Brain microvascular endothelial cell (primary cell): ENCODE results near the gene ANKRD55.

Experiments
- DNase-seq: peaks from one replicate; pipeline ENCODE4 v3.0.0-alpha.2; 2020
- H3K27ac ChIP-seq: fragments of 250-450 bp; sonication (Bioruptor Pico); 2 replicates; pipeline ENCODE4 v1.5.1; 2020; ENCODE audit warnings: mild to moderate bottlenecking, moderate library complexity
- H3K27me3 ChIP-seq: fragments of 250-450 bp; sonication (Bioruptor Pico); replicated peaks from 2 replicates; pipeline ENCODE4 v1.5.1; 2020; ENCODE audit warnings: mild to moderate bottlenecking
- H3K36me3 ChIP-seq: fragments of 250-450 bp; sonication (Bioruptor Pico); replicated peaks from 2 replicates; pipeline ENCODE4 v1.5.1; 2020; ENCODE audit warnings: mild to moderate bottlenecking
- H3K4me3 ChIP-seq: 2 replicates; pipeline ENCODE4 v1.5.1; 2011; ENCODE audit warnings: low read depth, mild to moderate bottlenecking, control low read depth, low read length, moderate library complexity
- CTCF ChIP-seq: IDR thresholded peaks from 2 replicates; pipeline ENCODE4 v1.5.1; 2011; ENCODE audit warnings: low read depth, mild to moderate bottlenecking, moderate library complexity, low read length, control low read depth, inconsistent platforms; ENCODE audit errors: missing control alignments
- in situ Hi-C: cut with HindIII; loops from 2 replicates; pipeline ENCODE4 v1.10.0; 2017; ENCODE audit warnings: low sequenced_read_pairs, low pct_ligation_motif_present

ANKRD55 gene

GRCh38 chr5:56167519-56167918 is 65.6 kb downstream of the ANKRD55 start:
- DNase-seq: peak; percentile 28
- Histone ChIP-seq H3K27me3 (no peaks in the 10 kb centered on the region), H3K4me3 (no peak overlapping the region), H3K36me3 (no peaks in the 10 kb centered on the region), H3K27ac (no peak overlapping the region)
- no peak for TF ChIP-seq CTCF
- in situ Hi-C loops: no loop called here

- no peak overlapping the region for H3K27ac ChIP-seq
- DNase-seq: no peak
- no peaks in the 10 kb centered on the region for H3K27me3 ChIP-seq
- in situ Hi-C loops: no loop called here
- H3K4me3 ChIP-seq: no peak overlapping the region
- H3K36me3 ChIP-seq: no peaks in the 10 kb centered on the region
- no peak for TF ChIP-seq CTCF
These were observed 66.3 kb downstream of the ANKRD55 start for GRCh38 chr5:56166671-56167385.

- Histone ChIP-seq H3K4me3 (no peak overlapping the region), H3K36me3 (no peaks in the 10 kb centered on the region), H3K27me3 (no peaks in the 10 kb centered on the region), H3K27ac (no peak overlapping the region)
- in situ Hi-C loops: no loop called here
- no peak for DNase-seq
- TF ChIP-seq CTCF: no peak
These were observed 68.8 kb downstream of the ANKRD55 start for GRCh38 chr5:56164376-56164775.

- DNase-seq: no peak
- in situ Hi-C loops: no loop called here
These were observed 71.2 kb downstream of the ANKRD55 start for GRCh38 chr5:56161927-56162326.

GRCh38 chr5:56161439-56161823 is 71.7 kb downstream of the ANKRD55 start:
- no peaks in the 10 kb centered on the region for H3K27me3 ChIP-seq
- no peaks in the 10 kb centered on the region for H3K36me3 ChIP-seq
- H3K27ac ChIP-seq: no peak overlapping the region
- TF ChIP-seq CTCF: no peak
- DNase-seq: no peak
- in situ Hi-C loops: no loop called here
- H3K4me3 ChIP-seq: no peak overlapping the region

More at GRCh38 chr5:56161927-56162326, 71.2 kb downstream of the ANKRD55 start:
- no peak for TF ChIP-seq CTCF
- Histone ChIP-seq H3K27ac (no peak overlapping the region), H3K27me3 (no peaks in the 10 kb centered on the region), H3K36me3 (no peaks in the 10 kb centered on the region), H3K4me3 (no peak overlapping the region)
